HG03139 (cell line): ENCODE data around the gene GLIPR1L1.
"Not testable (repeated sequence)": the region's sequence is repeated elsewhere in the genome, so short reads cannot be mapped to it uniquely, and the experiment has no call there.

Experiments used
- ATAC-seq: cut with Tn5 transposase; IDR thresholded peaks from one replicate; pipeline ENCODE4 v1.9.1; 2021; ENCODE audit not compliant: unreplicated experiment

GLIPR1L1 gene

GRCh38 chr12:75334384-75335030 is at the start of gene GLIPR1L1:
Gene GLIPR1L1, plus strand, starts transcription at chr12:75334670. Its CDS starts 59 bp downstream, at chr12:75334729.
- ATAC-seq = peak; percentile 57

GRCh38 chr12:75288860-75289259 is 45.6 kb upstream of the GLIPR1L1 start:
- no peak for ATAC-seq

GRCh38 chr12:75289753-75290152 is 44.7 kb upstream of the GLIPR1L1 start:
- no peak for ATAC-seq

- ATAC-seq = no peak
These were observed 43.5 kb upstream of the GLIPR1L1 start for GRCh38 chr12:75291014-75291413.

GRCh38 chr12:75294336-75294735 is 40.1 kb upstream of the GLIPR1L1 start:
- no peak for ATAC-seq

- ATAC-seq = no peak
These were observed 39.7 kb upstream of the GLIPR1L1 start for GRCh38 chr12:75294797-75295196.

GRCh38 chr12:75302225-75302624 is 32.2 kb upstream of the GLIPR1L1 start:
- ATAC-seq = no peak

- ATAC-seq = no peak
These were observed 31.7 kb upstream of the GLIPR1L1 start for GRCh38 chr12:75302781-75303180.

GRCh38 chr12:75305412-75306332 is 28.8 kb upstream of the GLIPR1L1 start:
- no peak for ATAC-seq

GRCh38 chr12:75308279-75308678 is 26.2 kb upstream of the GLIPR1L1 start:
- ATAC-seq = no peak

GRCh38 chr12:75311369-75311768 is 23.1 kb upstream of the GLIPR1L1 start:
- no peak for ATAC-seq

GRCh38 chr12:75315518-75315917 is 19.0 kb upstream of the GLIPR1L1 start:
- ATAC-seq = no peak

- ATAC-seq = no peak
These were observed 16.7 kb upstream of the GLIPR1L1 start for GRCh38 chr12:75317784-75318183.

- no peak for ATAC-seq
These were observed 12.0 kb upstream of the GLIPR1L1 start for GRCh38 chr12:75322464-75322863.

- no peak for ATAC-seq
These were observed 10.8 kb upstream of the GLIPR1L1 start for GRCh38 chr12:75323663-75324062.

- ATAC-seq = no peak
These were observed 6.8 kb upstream of the GLIPR1L1 start for GRCh38 chr12:75327642-75328041.

- peak; percentile 89 for ATAC-seq
These were observed 4.3 kb upstream of the GLIPR1L1 start, which contains the start of gene CAPS2 for GRCh38 chr12:75329918-75330826. Gene CAPS2, minus strand, starts transcription at chr12:75330324. Its CDS starts 3,826 bp downstream, at chr12:75326498.

GRCh38 chr12:75337905-75338304 is 3.4 kb downstream of the GLIPR1L1 start:
- ATAC-seq = no peak

GRCh38 chr12:75341873-75342272 is 7.4 kb downstream of the GLIPR1L1 start:
- ATAC-seq = no peak

GRCh38 chr12:75345531-75345930 is 11.1 kb downstream of the GLIPR1L1 start:
- ATAC-seq = no peak

- ATAC-seq = not testable (repeated sequence)
These were observed 11.7 kb downstream of the GLIPR1L1 start for GRCh38 chr12:75346215-75346614.
